DOHH2 (cell line): ENCODE data around the gene TMEM126B.
"Not testable (repeated sequence)": the region's sequence is repeated elsewhere in the genome, so short reads cannot be mapped to it uniquely, and the experiment has no call there.

ENCODE experiments used
- H3F3A ChIP-seq: fragments of 200-600 bp; sonication (generic), shearing (Covaris generic); 2 replicates; pipeline ENCODE4 v1.6.0; 2016; ENCODE audit warnings: antibody characterized with exemption, mild to moderate bottlenecking; ENCODE audit not compliant: control insufficient read depth, insufficient read depth
- H3K27ac ChIP-seq: fragments of 200-600 bp; sonication (generic); 2 replicates; pipeline ENCODE4 v1.5.1; 2014; ENCODE audit warnings: low read depth, mild to moderate bottlenecking, low read length, moderate library complexity
- H3K27me3 ChIP-seq: fragments of 200-600 bp; sonication (generic); 2 replicates; pipeline ENCODE4 v1.6.1; 2014; ENCODE audit warnings: mild to moderate bottlenecking, low read length, mixed read lengths; ENCODE audit not compliant: control insufficient read depth
- H3K36me3 ChIP-seq: fragments of 200-600 bp; sonication (generic); 2 replicates; pipeline ENCODE4 v1.6.1; 2014; ENCODE audit warnings: mild to moderate bottlenecking, low read length, moderate library complexity, mixed read lengths; ENCODE audit not compliant: control insufficient read depth
- H3K4me1 ChIP-seq: fragments of 200-600 bp; sonication (generic); 2 replicates; pipeline ENCODE4 v1.6.1; 2014; ENCODE audit warnings: mild to moderate bottlenecking, low read length, mixed read lengths; ENCODE audit not compliant: control insufficient read depth
- H3K4me2 ChIP-seq: fragments of 200-600 bp; sonication (generic); 2 replicates; pipeline ENCODE4 v1.6.0; 2014; ENCODE audit warnings: mild to moderate bottlenecking, low read length, moderate library complexity
- H3K4me3 ChIP-seq: fragments of 200-600 bp; sonication (generic); 2 replicates; pipeline ENCODE4 v1.5.1; 2014; ENCODE audit warnings: mild to moderate bottlenecking, low read length, mixed read lengths
- H3K79me2 ChIP-seq: fragments of 200-600 bp; sonication (generic); 2 replicates; pipeline ENCODE4 v1.6.1; 2014; ENCODE audit warnings: mild to moderate bottlenecking, low read length, mixed read lengths; ENCODE audit not compliant: control insufficient read depth
- H3K9me2 ChIP-seq: fragments of 200-600 bp; sonication (generic); replicated peaks from 2 replicates; pipeline ENCODE4 v1.6.1; 2014; ENCODE audit warnings: mild to moderate bottlenecking, low read length, mixed read lengths; ENCODE audit not compliant: control insufficient read depth
- H3K9me3 ChIP-seq: fragments of 200-600 bp; sonication (generic); 2 replicates; pipeline ENCODE4 v1.6.1; 2014; ENCODE audit warnings: antibody characterized with exemption, low read length, mixed read lengths; ENCODE audit not compliant: control insufficient read depth, insufficient read depth
- H4K20me1 ChIP-seq: fragments of 200-600 bp; sonication (generic); 2 replicates; pipeline ENCODE4 v1.6.0; 2014; ENCODE audit warnings: low read depth, mild to moderate bottlenecking, antibody characterized with exemption, low read length, moderate library complexity; ENCODE audit not compliant: control insufficient read depth, insufficient read depth
- EZH2phosphoT487 ChIP-seq: fragments of 200-600 bp; sonication (generic); IDR thresholded peaks from 2 replicates; pipeline ENCODE4 v1.6.1; 2017; ENCODE audit warnings: borderline replicate concordance, mild to moderate bottlenecking, antibody characterized with exemption, low read length, moderate library complexity, mixed read lengths
- TF ChIP-seq, protein P1 (sequence below): fragments of 200-600 bp; sonication (generic); IDR thresholded peaks from one replicate; pipeline ENCODE4 v1.5.1; 2014; ENCODE audit warnings: antibody characterized with exemption, mild to moderate bottlenecking, low read depth, low read length; ENCODE audit not compliant: poor library complexity, severe bottlenecking

Gene TMEM126B

DNA sequence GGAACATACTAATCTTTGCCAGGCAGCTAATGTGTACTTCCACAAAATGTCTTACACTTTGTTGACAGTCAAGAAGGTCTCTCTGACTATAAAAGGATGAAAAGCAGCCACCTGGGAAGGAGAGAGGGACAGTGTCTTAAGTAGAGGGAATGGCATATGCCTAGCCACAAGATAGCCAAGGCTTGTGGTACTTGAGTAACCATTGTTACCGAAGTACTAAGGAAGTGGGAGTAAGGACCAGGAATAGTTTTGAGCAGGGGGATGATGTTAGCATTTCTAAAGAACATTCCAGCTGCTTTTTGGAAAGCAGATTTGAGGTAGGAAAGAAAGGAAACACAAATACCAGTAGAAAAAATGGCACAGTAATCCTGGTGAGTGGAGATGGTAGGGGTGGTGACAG is 22.7 kb downstream of the TMEM126B start:
- no peak overlapping the region for H3K4me3 ChIP-seq
- no peaks in the 10 kb centered on the region for H3K27me3 ChIP-seq
- TF ChIP-seq, protein P1, sequence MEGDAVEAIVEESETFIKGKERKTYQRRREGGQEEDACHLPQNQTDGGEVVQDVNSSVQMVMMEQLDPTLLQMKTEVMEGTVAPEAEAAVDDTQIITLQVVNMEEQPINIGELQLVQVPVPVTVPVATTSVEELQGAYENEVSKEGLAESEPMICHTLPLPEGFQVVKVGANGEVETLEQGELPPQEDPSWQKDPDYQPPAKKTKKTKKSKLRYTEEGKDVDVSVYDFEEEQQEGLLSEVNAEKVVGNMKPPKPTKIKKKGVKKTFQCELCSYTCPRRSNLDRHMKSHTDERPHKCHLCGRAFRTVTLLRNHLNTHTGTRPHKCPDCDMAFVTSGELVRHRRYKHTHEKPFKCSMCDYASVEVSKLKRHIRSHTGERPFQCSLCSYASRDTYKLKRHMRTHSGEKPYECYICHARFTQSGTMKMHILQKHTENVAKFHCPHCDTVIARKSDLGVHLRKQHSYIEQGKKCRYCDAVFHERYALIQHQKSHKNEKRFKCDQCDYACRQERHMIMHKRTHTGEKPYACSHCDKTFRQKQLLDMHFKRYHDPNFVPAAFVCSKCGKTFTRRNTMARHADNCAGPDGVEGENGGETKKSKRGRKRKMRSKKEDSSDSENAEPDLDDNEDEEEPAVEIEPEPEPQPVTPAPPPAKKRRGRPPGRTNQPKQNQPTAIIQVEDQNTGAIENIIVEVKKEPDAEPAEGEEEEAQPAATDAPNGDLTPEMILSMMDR, result no peak
- no peak for TF ChIP-seq EZH2phosphoT487
- H3K36me3 ChIP-seq, result peaks cover 39% of the 10 kb centered on the region
- peaks cover 46% of the 10 kb centered on the region for H3K79me2 ChIP-seq
- H3K4me1 ChIP-seq, result peaks cover 20% of the 10 kb centered on the region
- H3K27ac ChIP-seq, result no peak overlapping the region
- no peaks in the 10 kb centered on the region for H3K9me3 ChIP-seq
- peaks cover 9% of the 10 kb centered on the region for H4K20me1 ChIP-seq
- peaks cover 32% of the 10 kb centered on the region for H3F3A ChIP-seq
- no peak overlapping the region for H3K4me2 ChIP-seq
- H3K9me2 ChIP-seq, result no peaks in the 10 kb centered on the region

- Histone ChIP-seq H3K79me2 (peaks cover 61% of the 10 kb centered on the region), H3K36me3 (peaks cover 57% of the 10 kb centered on the region)
Observed at GRCh38 chr11:85652786-85653447, 24.5 kb downstream of the TMEM126B start.

DNA sequence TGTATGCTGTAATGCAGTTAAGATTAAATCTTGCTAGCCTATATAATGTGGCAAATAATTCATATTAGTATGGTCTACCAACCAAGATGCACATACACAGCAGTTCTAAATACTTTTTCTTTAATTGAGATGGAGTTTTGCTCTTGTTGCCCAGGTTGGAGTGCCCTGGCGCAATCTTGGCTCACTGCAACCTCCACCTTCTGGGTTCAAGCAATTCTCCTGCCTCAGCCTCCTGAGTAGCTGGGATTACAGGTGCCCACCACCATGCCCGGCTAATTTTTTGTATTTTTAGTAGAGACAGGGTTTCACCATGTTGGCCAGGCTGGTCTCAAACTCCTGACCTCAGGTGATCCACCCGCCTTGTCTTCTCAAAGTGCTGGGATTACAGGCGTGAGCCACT is 25.9 kb downstream of the TMEM126B start:
- not testable (repeated sequence) for H3K9me2 ChIP-seq, H3K27me3 ChIP-seq, H3K27ac ChIP-seq, H3K9me3 ChIP-seq, H3K4me3 ChIP-seq, H3K4me2 ChIP-seq
- Histone ChIP-seq H3F3A (peaks cover 61% of the 10 kb centered on the region), H3K4me1 (peaks cover 12% of the 10 kb centered on the region), H4K20me1 (peaks cover 27% of the 10 kb centered on the region), H3K36me3 (peaks cover 71% of the 10 kb centered on the region), H3K79me2 (peaks cover 60% of the 10 kb centered on the region)

More at GRCh38 chr11:85652786-85653447, 24.5 kb downstream of the TMEM126B start:
- H4K20me1 ChIP-seq, result peaks cover 15% of the 10 kb centered on the region
- no peak overlapping the region for H3K27ac ChIP-seq
- H3K9me3 ChIP-seq, result no peaks in the 10 kb centered on the region
- no peaks in the 10 kb centered on the region for H3K27me3 ChIP-seq
- H3K4me2 ChIP-seq, result no peak overlapping the region
- H3K4me1 ChIP-seq, result peaks cover 15% of the 10 kb centered on the region
- no peaks in the 10 kb centered on the region for H3K9me2 ChIP-seq
- peaks cover 50% of the 10 kb centered on the region for H3F3A ChIP-seq
- H3K4me3 ChIP-seq, result no peak overlapping the region
- TF ChIP-seq, protein P1, result no peak
- TF ChIP-seq EZH2phosphoT487, result no peak

- H3K9me3 ChIP-seq, result no peaks in the 10 kb centered on the region
- H3K36me3 ChIP-seq, result peaks cover 83% of the 10 kb centered on the region
- H3K27me3 ChIP-seq, result no peaks in the 10 kb centered on the region
Observed at GRCh38 chr11:85656777-85657176, 28.4 kb downstream of the TMEM126B start.

More at GRCh38 chr11:85656777-85657176, 28.4 kb downstream of the TMEM126B start:
- Histone ChIP-seq H3K27ac (no peak overlapping the region), H3K9me2 (no peaks in the 10 kb centered on the region), H4K20me1 (peaks cover 42% of the 10 kb centered on the region; the same call in 1 of the 2 replicates), H3K4me1 (peaks cover 30% of the 10 kb centered on the region), H3K4me3 (no peak overlapping the region), H3K79me2 (peaks cover 71% of the 10 kb centered on the region), H3K4me2 (no peak overlapping the region), H3F3A (peaks cover 59% of the 10 kb centered on the region)
- TF ChIP-seq, protein P1, result no peak
- no peak for TF ChIP-seq EZH2phosphoT487
